MCF 10A (cell line): ENCODE results near the gene TRIM69. TPM values are rescaled to one million over a fixed set of nuclear protein-coding genes. Genes with fewer than 3 reads are reported as not detected.
"Not testable (repeated sequence)": the region's sequence is repeated elsewhere in the genome, so short reads cannot be mapped to it uniquely, and the experiment has no call there.

Source experiments
- Bru-seq: library from RNA; stranded (reverse); fragments of 400-500 nt; gene quantifications from one replicate; lab custom pipeline; 2021; lab: Mats Ljungman, UMichigan
- BruChase-seq, 2 experiments: library from RNA; stranded (reverse); fragments of 400-500 nt; gene quantifications; one replicate each; lab custom pipeline; 2021; lab: Mats Ljungman, UMichigan
- BruUV-seq: library from RNA; stranded (reverse); fragments of 400-500 nt; replicated peaks from 2 replicates; lab custom pipeline; 2021; lab: Mats Ljungman, UMichigan
- CTCF ChIA-PET: fragments of 300-600 bp; sonication (Branson Sonifier 250); formaldehyde crosslinking; extraction: SDS; loops from one replicate; lab custom pipeline; 2021; ENCODE audit warnings: antibody characterized with exemption, inconsistent platforms; lab: Yijun Ruan, JAX
- POLR2A ChIA-PET: fragments of 300-600, 350-650 bp; sonication (Branson Sonifier 250); formaldehyde crosslinking; extraction: SDS; loops from one replicate; lab custom pipeline; 2020; ENCODE audit warnings: antibody characterized with exemption, inconsistent platforms; lab: Yijun Ruan, JAX
- DNase-seq: peaks from one replicate; pipeline ENCODE4 v3.0.0-alpha.2; 2018; ENCODE audit not compliant: unreplicated experiment
- H3K27ac Mint-ChIP-seq: one replicate; pipeline ENCODE4 v1.8.0; 2022; ENCODE audit warnings: mild to moderate bottlenecking, low read depth, mixed read lengths; ENCODE audit not compliant: unreplicated experiment
- H3K27me3 Mint-ChIP-seq: one replicate; pipeline ENCODE4 v1.8.0; 2022; ENCODE audit warnings: mixed read lengths; ENCODE audit not compliant: insufficient read depth, unreplicated experiment
- H3K36me3 Mint-ChIP-seq: one replicate; pipeline ENCODE4 v1.8.0; 2022; ENCODE audit warnings: mild to moderate bottlenecking, moderate library complexity, mixed read lengths; ENCODE audit not compliant: insufficient read depth, unreplicated experiment
- H3K4me1 Mint-ChIP-seq: one replicate; pipeline ENCODE4 v1.8.0; 2022; ENCODE audit warnings: mixed read lengths; ENCODE audit not compliant: insufficient read depth, unreplicated experiment
- H3K4me3 Mint-ChIP-seq: one replicate; pipeline ENCODE4 v1.8.0; 2022; ENCODE audit warnings: mild to moderate bottlenecking, moderate library complexity, mixed read lengths; ENCODE audit not compliant: unreplicated experiment
- H3K9me3 Mint-ChIP-seq: one replicate; pipeline ENCODE4 v1.8.0; 2022; ENCODE audit warnings: mixed read lengths; ENCODE audit not compliant: unreplicated experiment
- intact Hi-C: fragments of 100-400 bp; cut with micrococcal nuclease; formaldehyde crosslinking; loops from 2 replicates; pipeline ENCODE4 v1.14.1; 2022
- long read RNA-seq: library from polyadenylated mRNA; stranded (forward); transcript quantifications from one replicate; pipeline ENCODE4 v2.0.0, GENCODE V29; 2022
- total RNA-seq: library from RNA; stranded (reverse); gene quantifications from 2 replicates; pipeline ENCODE4 v1.2.3, GENCODE V29; 2022
- TF ChIP-seq, protein P1 (sequence below): fragments of 200-600 bp; IDR thresholded peaks from one replicate; pipeline ENCODE4 v1.8.0; 2022; ENCODE audit warnings: antibody characterized with exemption, mild to moderate bottlenecking; ENCODE audit not compliant: unreplicated experiment

Gene TRIM69, protein sequence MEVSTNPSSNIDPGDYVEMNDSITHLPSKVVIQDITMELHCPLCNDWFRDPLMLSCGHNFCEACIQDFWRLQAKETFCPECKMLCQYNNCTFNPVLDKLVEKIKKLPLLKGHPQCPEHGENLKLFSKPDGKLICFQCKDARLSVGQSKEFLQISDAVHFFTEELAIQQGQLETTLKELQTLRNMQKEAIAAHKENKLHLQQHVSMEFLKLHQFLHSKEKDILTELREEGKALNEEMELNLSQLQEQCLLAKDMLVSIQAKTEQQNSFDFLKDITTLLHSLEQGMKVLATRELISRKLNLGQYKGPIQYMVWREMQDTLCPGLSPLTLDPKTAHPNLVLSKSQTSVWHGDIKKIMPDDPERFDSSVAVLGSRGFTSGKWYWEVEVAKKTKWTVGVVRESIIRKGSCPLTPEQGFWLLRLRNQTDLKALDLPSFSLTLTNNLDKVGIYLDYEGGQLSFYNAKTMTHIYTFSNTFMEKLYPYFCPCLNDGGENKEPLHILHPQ
- total RNA-seq (8.2 and 12.2 TPM in 2 replicates), Bru-seq, nascent RNA (percentile 31 among the genes with signal in this experiment), BruChase-seq, experiment 1, labeled RNA remaining after a 6-hour chase (percentile 52 among the genes with signal in this experiment), BruChase-seq, experiment 2, labeled RNA remaining after a 2-hour chase (percentile 51 among the genes with signal in this experiment)
- long read RNA-seq, transcript TRIM69-207 (2 exons, 3,190 nt) = major isoform, 18 of 21 reads
- long read RNA-seq, partial matches to known transcripts = 0 of 21 reads
- long read RNA-seq, other reads (novel, unspliced or antisense) = 3 of 21 reads

DNA sequence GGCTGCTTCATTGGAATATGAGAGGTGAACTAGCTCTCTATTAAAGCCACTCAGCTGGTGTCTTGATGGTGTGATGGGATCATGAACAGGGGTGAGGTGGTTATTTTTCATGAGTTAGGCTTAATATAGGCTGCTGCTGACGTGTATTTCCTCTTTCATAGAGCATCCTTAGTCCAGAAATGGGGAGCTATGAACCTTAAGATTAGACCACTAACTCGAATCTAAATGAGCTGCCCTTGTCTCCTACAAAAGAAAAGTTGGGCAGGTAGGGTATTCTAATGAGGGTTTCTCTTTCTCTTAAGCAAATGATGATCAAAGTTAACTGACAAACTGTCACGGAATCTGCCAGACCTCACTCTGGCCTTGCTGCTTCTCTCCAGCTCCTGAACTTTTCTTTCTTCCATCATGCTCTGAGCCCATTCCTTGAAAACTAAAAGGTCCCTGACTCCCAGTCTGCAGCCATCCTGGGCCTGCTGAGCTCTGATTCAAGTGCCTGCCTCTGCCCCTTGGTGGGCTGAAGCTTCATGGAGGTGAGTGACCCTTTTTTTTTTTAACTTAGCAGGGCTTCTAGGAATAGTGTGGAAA, at the start of gene TRIM69:
TRIM69 (plus strand) TSS at position 348 of the 585 bp plus-strand sequence; CDS start at position 525, 177 bp downstream.
- peak within 1 kb of the TSS; percentile 74 for H3K27ac Mint-ChIP-seq
- no peak for DNase-seq
- H3K27me3 Mint-ChIP-seq = no peaks in the 10 kb centered on the region
- H3K4me1 Mint-ChIP-seq = peaks cover 7% of the 10 kb centered on the region
- ChIA-PET CTCF (interaction anchor here (0.5 to 5.6 kb wide), 16 partner anchors 17 to 1774 kb away, joined by 3 to 83 read pairs (median 4); partner anchors contain the start of genes B2M, PATL2 and SPG11), POLR2A (interaction anchor here (1.2 to 5.0 kb wide), 7 partner anchors 8 to 76 kb away, joined by 3 to 63 read pairs (median 6); partner anchors contain the start of genes B2M, PATL2 and SPG11)
- H3K4me3 Mint-ChIP-seq = no peak within 1 kb of the TSS
- TF ChIP-seq, protein P1, sequence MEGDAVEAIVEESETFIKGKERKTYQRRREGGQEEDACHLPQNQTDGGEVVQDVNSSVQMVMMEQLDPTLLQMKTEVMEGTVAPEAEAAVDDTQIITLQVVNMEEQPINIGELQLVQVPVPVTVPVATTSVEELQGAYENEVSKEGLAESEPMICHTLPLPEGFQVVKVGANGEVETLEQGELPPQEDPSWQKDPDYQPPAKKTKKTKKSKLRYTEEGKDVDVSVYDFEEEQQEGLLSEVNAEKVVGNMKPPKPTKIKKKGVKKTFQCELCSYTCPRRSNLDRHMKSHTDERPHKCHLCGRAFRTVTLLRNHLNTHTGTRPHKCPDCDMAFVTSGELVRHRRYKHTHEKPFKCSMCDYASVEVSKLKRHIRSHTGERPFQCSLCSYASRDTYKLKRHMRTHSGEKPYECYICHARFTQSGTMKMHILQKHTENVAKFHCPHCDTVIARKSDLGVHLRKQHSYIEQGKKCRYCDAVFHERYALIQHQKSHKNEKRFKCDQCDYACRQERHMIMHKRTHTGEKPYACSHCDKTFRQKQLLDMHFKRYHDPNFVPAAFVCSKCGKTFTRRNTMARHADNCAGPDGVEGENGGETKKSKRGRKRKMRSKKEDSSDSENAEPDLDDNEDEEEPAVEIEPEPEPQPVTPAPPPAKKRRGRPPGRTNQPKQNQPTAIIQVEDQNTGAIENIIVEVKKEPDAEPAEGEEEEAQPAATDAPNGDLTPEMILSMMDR = no peak
- intact Hi-C loops = loop anchor here (5.0 kb wide), 1 partner anchor 144 kb away; no protein-coding TSS in a partner anchor
- H3K36me3 Mint-ChIP-seq = peaks cover 10% of the 10 kb centered on the region
- no peaks in the 10 kb centered on the region for H3K9me3 Mint-ChIP-seq
- BruUV-seq = no TSS peak

DNA sequence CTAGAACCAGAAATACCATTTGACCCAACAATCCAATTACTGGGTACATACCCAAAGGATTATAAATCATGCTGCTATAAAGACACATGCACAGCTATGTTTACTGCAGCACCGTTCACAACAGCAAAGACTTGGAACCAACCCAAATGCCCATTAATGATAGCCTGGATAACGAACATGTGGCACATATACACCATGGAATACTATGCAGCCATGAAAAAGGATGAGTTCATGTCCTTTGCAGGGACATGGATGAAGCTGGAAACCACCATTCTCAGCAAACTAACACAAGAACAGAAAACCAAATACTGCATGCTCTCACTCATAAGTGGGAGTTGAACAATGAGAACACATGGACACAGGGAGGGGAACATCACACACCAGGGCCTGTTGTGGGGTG, 47.0 kb upstream of the TRIM69 start:
- H3K4me1 Mint-ChIP-seq, BruUV-seq, intact Hi-C loops: not testable (repeated sequence)

DNA sequence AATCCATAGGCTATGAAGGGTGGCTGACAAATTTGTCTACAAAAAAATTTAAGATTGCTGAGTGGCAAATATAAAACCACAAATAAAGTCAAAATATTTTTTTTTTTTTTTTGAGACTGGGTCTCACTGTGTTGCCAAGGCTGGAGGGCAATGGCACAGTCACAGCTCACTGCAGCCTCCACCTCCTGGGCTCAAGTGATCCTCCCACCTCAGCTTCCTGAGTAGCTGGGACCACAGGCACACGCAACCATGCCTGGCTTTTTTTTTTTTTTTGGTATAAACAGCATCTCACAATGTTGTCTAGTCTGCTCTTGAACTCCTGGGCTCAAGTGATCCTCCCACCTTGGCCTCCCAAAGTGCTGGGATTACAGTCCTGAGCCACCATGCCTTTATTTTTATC, 46.1 kb upstream of the TRIM69 start:
- intact Hi-C loops, BruUV-seq, H3K4me3 Mint-ChIP-seq, DNase-seq, H3K36me3 Mint-ChIP-seq, H3K4me1 Mint-ChIP-seq, H3K9me3 Mint-ChIP-seq, H3K27ac Mint-ChIP-seq: not testable (repeated sequence)
- peaks cover 18% of the 10 kb centered on the region for H3K27me3 Mint-ChIP-seq
- ChIA-PET POLR2A (interaction anchor here (0.7 to 1.0 kb wide), 2 partner anchors 21 to 108 kb away, joined by 3 read pairs; partner anchors contain the start of genes B2M and PATL2), CTCF (interaction anchor here (0.6 to 0.7 kb wide), 3 partner anchors 10 to 142 kb away, joined by 3 read pairs; no protein-coding TSS in a partner anchor)

More for the DNA sequence above, 47.0 kb upstream of the TRIM69 start:
- H3K4me3 Mint-ChIP-seq, POLR2A ChIA-PET, DNase-seq, H3K36me3 Mint-ChIP-seq, H3K9me3 Mint-ChIP-seq, H3K27ac Mint-ChIP-seq: not testable (repeated sequence)
- peaks cover 15% of the 10 kb centered on the region for H3K27me3 Mint-ChIP-seq
- CTCF ChIA-PET = interaction anchor here (1.2 kb wide), 1 partner anchor 26 kb away, joined by 3 read pairs; the partner anchor contains the start of gene SPG11

DNA sequence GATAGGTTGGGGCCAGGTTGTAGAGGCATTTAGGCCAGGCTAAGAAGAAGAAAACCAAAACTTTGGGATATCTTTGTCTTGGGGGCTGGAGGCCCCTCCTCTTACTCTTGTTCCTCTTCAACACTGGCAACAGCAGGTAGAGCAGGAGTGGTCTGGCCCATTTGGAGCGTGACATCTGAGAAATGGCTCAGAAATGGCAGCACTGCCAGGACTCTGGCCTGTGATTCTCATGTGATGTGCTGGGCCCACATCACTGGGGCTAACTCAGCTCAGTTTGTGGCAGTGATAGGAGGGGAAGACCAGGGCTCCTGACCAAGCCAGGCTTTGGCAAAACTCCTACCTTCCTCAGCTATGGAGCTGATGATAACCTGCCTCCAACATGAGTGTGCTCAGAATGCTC, 43.7 kb upstream of the TRIM69 start:
- Mint-ChIP-seq H3K27ac (no peak overlapping the region), H3K36me3 (no peaks in the 10 kb centered on the region), H3K4me1 (no peaks in the 10 kb centered on the region), H3K4me3 (no peak overlapping the region), H3K9me3 (no peaks in the 10 kb centered on the region), H3K27me3 (peaks cover 27% of the 10 kb centered on the region)
- ChIA-PET CTCF (interaction anchor here (0.6 to 1.5 kb wide), 3 partner anchors 10 to 29 kb away, joined by 3 to 4 read pairs (median 3); partner anchors contain the start of gene SPG11), POLR2A (interaction anchor here (0.6 to 1.1 kb wide), 2 partner anchors 9 to 19 kb away, joined by 3 to 4 read pairs; partner anchors contain the start of genes B2M and PATL2)
- intact Hi-C loops = no loop called here
- BruUV-seq = no TSS peak
- no peak for DNase-seq
- TF ChIP-seq, protein P1 = no peak
